H1 (cell line): ENCODE measurements around the gene TINCR. TPM values are rescaled to one million over a fixed set of nuclear protein-coding genes. Genes with fewer than 3 reads are reported as not detected.

ENCODE experiments used
- CTCF ChIA-PET: fragments of 300-600 bp; sonication (Branson Sonifier 250); formaldehyde crosslinking; loops from one replicate; lab custom pipeline; 2021; ENCODE audit not compliant: partially characterized antibody; lab: Charles Lee
- POLR2A ChIA-PET: fragments of 300-600 bp; sonication (Branson Sonifier 250); formaldehyde crosslinking; loops from one replicate; lab custom pipeline; 2021; ENCODE audit warnings: inconsistent platforms; ENCODE audit not compliant: partially characterized antibody; lab: Charles Lee
- DNase-seq, 2 experiments: peaks; one replicate each; pipeline versions ENCODE4 v3.0.0 to v3.0.0-alpha.2; 2010 to 2022; ENCODE audit warnings: low spot score in 2 of 2, low read depth in 1 of 2, mixed read lengths in 1 of 2
- FAIRE-seq: peaks from 2 replicates; lab custom pipeline; 2011; peaks lifted over from hg19 to GRCh38; lab: Jason Lieb, UNC
- H2AFZ ChIP-seq: 2 replicates; pipeline ENCODE4 v1.8.1; 2012; ENCODE audit warnings: low read length, inconsistent platforms
- H2AK5ac ChIP-seq: 2 replicates; pipeline ENCODE4 v1.6.1; 2013; ENCODE audit warnings: low read depth, low read length
- H2BK120ac ChIP-seq: replicated peaks from 2 replicates; pipeline ENCODE3; 2013; ENCODE audit warnings: low read depth, low read length, inconsistent platforms
- H2BK12ac ChIP-seq: 2 replicates; pipeline ENCODE4 v1.6.1; 2013; ENCODE audit warnings: low read depth, low read length
- H2BK15ac ChIP-seq: 2 replicates; pipeline ENCODE4 v1.6.1; 2013; ENCODE audit warnings: low read length
- H2BK20ac ChIP-seq: 2 replicates; pipeline ENCODE4 v1.6.1; 2013; ENCODE audit warnings: low read length
- H2BK5ac ChIP-seq: 2 replicates; pipeline ENCODE4 v1.6.1; 2013; ENCODE audit warnings: low read depth, low read length
- H3K14ac ChIP-seq: 2 replicates; pipeline ENCODE4 v1.6.1; 2013; ENCODE audit warnings: inconsistent platforms; ENCODE audit not compliant: insufficient read length
- H3K18ac ChIP-seq: 2 replicates; pipeline ENCODE4 v1.6.1; 2013; ENCODE audit warnings: low read length; ENCODE audit errors: extremely low read depth
- H3K23ac ChIP-seq: 2 replicates; pipeline ENCODE4 v1.6.1; 2013; ENCODE audit warnings: inconsistent platforms; ENCODE audit not compliant: insufficient read length
- H3K23me2 ChIP-seq: 2 replicates; pipeline ENCODE4 v1.6.1; 2013; ENCODE audit warnings: low read depth, low read length
- H3K27ac ChIP-seq: 2 replicates; pipeline ENCODE4 v1.6.1; 2011; ENCODE audit warnings: low read depth, low read length, inconsistent platforms
- H3K27me3 ChIP-seq, 4 experiments: replicated peaks in 1 of 4; 1 replicate in 1 of 4; 2 replicates in 3 of 4; pipeline versions ENCODE4 v1.6.1 to v1.8.1; 2011 to 2013; ENCODE audit warnings: low read length in 3 of 4, mild to moderate bottlenecking in 3 of 4, inconsistent platforms in 2 of 4, mixed read lengths in 2 of 4, moderate library complexity in 1 of 4; ENCODE audit not compliant: control insufficient read depth in 3 of 4, insufficient read depth in 3 of 4; ENCODE audit errors: extremely low read depth in 1 of 4
- H3K36me3 ChIP-seq, 4 experiments: 2 replicates each; pipeline versions ENCODE4 v1.6.1 to v1.8.1; 2011 to 2013; ENCODE audit warnings: mild to moderate bottlenecking in 4 of 4, low read length in 3 of 4, moderate library complexity in 2 of 4, control low read depth in 1 of 4, inconsistent platforms in 1 of 4; ENCODE audit not compliant: insufficient read depth in 4 of 4, control insufficient read depth in 2 of 4
- H3K4ac ChIP-seq: replicated peaks from 2 replicates; pipeline ENCODE3; 2013; ENCODE audit warnings: low read length, low read depth, mixed read lengths, inconsistent platforms; ENCODE audit not compliant: insufficient read length
- H3K4me1 ChIP-seq, 4 experiments: replicated peaks in 1 of 4; 1 replicate in 1 of 4; 2 replicates in 3 of 4; pipeline versions ENCODE4 v1.6.1 to v1.8.1; 2011 to 2013; ENCODE audit warnings: low read length in 3 of 4, inconsistent platforms in 2 of 4, mixed read lengths in 1 of 4; ENCODE audit not compliant: insufficient read depth in 4 of 4, control insufficient read depth in 3 of 4
- H3K4me2 ChIP-seq, 2 experiments: 2 replicates each; pipeline versions ENCODE4 v1.6.1 to v1.8.1; 2011 to 2013; ENCODE audit warnings: low read depth in 2 of 2, low read length in 2 of 2, control low read depth in 1 of 2, inconsistent platforms in 1 of 2, mild to moderate bottlenecking in 1 of 2; ENCODE audit not compliant: insufficient read depth in 1 of 2
- H3K4me3 ChIP-seq, 4 experiments: fragments of 200-600, 300-600 bp in 1 of 4; sonication (generic), shearing (Covaris generic), sonication (Bioruptor Twin) in 1 of 4; 2 replicates each; pipeline versions ENCODE4 v1.5.1 to v1.8.1; 2011 to 2016; ENCODE audit warnings: low read length in 4 of 4, low read depth in 3 of 4, control low read depth in 2 of 4, inconsistent platforms in 2 of 4, mild to moderate bottlenecking in 2 of 4, mixed read lengths in 1 of 4, moderate library complexity in 1 of 4; ENCODE audit not compliant: insufficient read depth in 2 of 4; ENCODE audit errors: extremely low read depth in 1 of 4
- H3K56ac ChIP-seq: replicated peaks from 2 replicates; pipeline ENCODE3; 2013; ENCODE audit warnings: low read depth, mild to moderate bottlenecking, mixed read lengths, low read length, inconsistent platforms; ENCODE audit not compliant: insufficient read length
- H3K79me1 ChIP-seq: 2 replicates; pipeline ENCODE4 v1.6.1; 2013; ENCODE audit warnings: low read depth, low read length, control low read depth
- H3K79me2 ChIP-seq, 2 experiments: 2 replicates each; pipeline versions ENCODE4 v1.6.1 to v1.8.1; 2012 to 2013; ENCODE audit warnings: low read length in 2 of 2, mild to moderate bottlenecking in 2 of 2, inconsistent platforms in 1 of 2; ENCODE audit not compliant: insufficient read depth in 2 of 2, control insufficient read depth in 1 of 2
- H3K9ac ChIP-seq, 4 experiments: replicated peaks in 1 of 4; 1 replicate in 1 of 4; 2 replicates in 3 of 4; pipeline versions ENCODE4 v1.6.1 to v1.8.1; 2011 to 2013; ENCODE audit warnings: low read depth in 3 of 4, low read length in 3 of 4, control low read depth in 2 of 4, mild to moderate bottlenecking in 2 of 4, moderate library complexity in 2 of 4, inconsistent platforms in 1 of 4; ENCODE audit errors: extremely low read depth in 1 of 4
- H3K9me3 ChIP-seq, 2 experiments: 2 replicates each; pipeline versions ENCODE4 v1.6.1 to v1.8.1; 2012 to 2013; ENCODE audit warnings: mild to moderate bottlenecking in 2 of 2, moderate library complexity in 2 of 2, control low read depth in 1 of 2, inconsistent platforms in 1 of 2, low read depth in 1 of 2, low read length in 1 of 2, mixed read lengths in 1 of 2; ENCODE audit not compliant: insufficient read depth in 2 of 2
- H4K20me1 ChIP-seq, 2 experiments: replicated peaks in 1 of 2; 2 replicates each; pipeline versions ENCODE3 to v1.8.1; 2011 to 2013; ENCODE audit warnings: inconsistent platforms in 2 of 2, low read length in 2 of 2, mild to moderate bottlenecking in 1 of 2; ENCODE audit not compliant: insufficient read depth in 2 of 2, control insufficient read depth in 1 of 2
- H4K5ac ChIP-seq: 2 replicates; pipeline ENCODE4 v1.6.1; 2013; ENCODE audit warnings: low read length, low read depth, mixed read lengths, inconsistent platforms; ENCODE audit not compliant: insufficient read length
- H4K8ac ChIP-seq: 2 replicates; pipeline ENCODE4 v1.8.0; 2013; ENCODE audit warnings: mild to moderate bottlenecking, moderate library complexity, low read length, inconsistent platforms; ENCODE audit not compliant: insufficient read depth; ENCODE audit errors: extremely low read depth
- H4K91ac ChIP-seq: replicated peaks from 2 replicates; pipeline ENCODE3; 2013; ENCODE audit warnings: low read length, mixed read lengths, inconsistent platforms; ENCODE audit not compliant: insufficient read length
- BACH1 ChIP-seq: IDR thresholded peaks from 2 replicates; pipeline ENCODE4 v1.6.1; 2012; ENCODE audit warnings: low read length, improper control_type of control experiment
- BRCA1 ChIP-seq: IDR thresholded peaks from 2 replicates; pipeline ENCODE4 v1.6.1; 2012; ENCODE audit warnings: low read depth, low read length, improper control_type of control experiment
- CEBPB ChIP-seq: IDR thresholded peaks from 2 replicates; pipeline ENCODE4 v1.6.1; 2012; ENCODE audit warnings: low read depth, low read length
- EGR1 ChIP-seq: IDR thresholded peaks from 2 replicates; pipeline ENCODE4 v1.6.1; 2011; ENCODE audit warnings: low read depth, low read length, borderline replicate concordance
- GABPA ChIP-seq: IDR thresholded peaks from 2 replicates; pipeline ENCODE4 v1.6.1; 2011; ENCODE audit warnings: mild to moderate bottlenecking, low read length, moderate library complexity, borderline replicate concordance; ENCODE audit not compliant: insufficient read depth
- KDM5A ChIP-seq: fragments of 200-600 bp; IDR thresholded peaks from 2 replicates; pipeline ENCODE4 v1.7.1; 2012; ENCODE audit warnings: mild to moderate bottlenecking, low read length, inconsistent platforms, mixed read lengths
- RAD21 ChIP-seq, 2 experiments: IDR thresholded peaks in 1 of 2; conservative IDR thresholded peaks in 1 of 2; 2 replicates each; pipeline ENCODE4 v1.6.1; 2011; ENCODE audit warnings: low read depth in 2 of 2, low read length in 2 of 2, improper control_type of control experiment in 1 of 2, inconsistent platforms in 1 of 2, mild to moderate bottlenecking in 1 of 2, moderate library complexity in 1 of 2
- RBBP5 ChIP-seq: IDR thresholded peaks from 2 replicates; pipeline ENCODE4 v1.7.1; 2012; ENCODE audit warnings: low read depth, mild to moderate bottlenecking, inconsistent platforms, low read length, moderate library complexity, borderline replicate concordance
- SIX5 ChIP-seq: IDR thresholded peaks from 2 replicates; pipeline ENCODE4 v1.6.1; 2011; ENCODE audit warnings: mild to moderate bottlenecking, low read depth, low read length
- SP2 ChIP-seq: IDR thresholded peaks from 2 replicates; pipeline ENCODE4 v1.6.1; 2012; ENCODE audit warnings: mild to moderate bottlenecking, low read length, inconsistent platforms
- SUZ12 ChIP-seq: fragments of 200-600 bp; sonication (generic); IDR thresholded peaks from 2 replicates; pipeline ENCODE4 v1.6.1; 2012; ENCODE audit warnings: mild to moderate bottlenecking, inconsistent platforms, low read length, moderate library complexity, mixed read lengths
- WGBS, 2 experiments: shearing (Covaris generic) in 1 of 2; methylation state at CpG; one replicate each; pipeline versions ENCODE4 v1.1.6 to v1.1.7; 2013 to 2015; ENCODE audit warnings: low lambda C conversion rate in 2 of 2, mixed read lengths in 2 of 2, inconsistent platforms in 1 of 2, low coverage in 1 of 2, missing lambda C conversion rate in 1 of 2; ENCODE audit not compliant: insufficient replicate concordance in 2 of 2, insufficient coverage in 1 of 2, insufficient read length in 1 of 2; ENCODE audit errors: extremely low coverage in 1 of 2, missing lambda C conversion rate in 1 of 2; 5-methylcytosine and 5-hydroxymethylcytosine counted together
- polyA plus RNA-seq, 7 experiments: library from polyadenylated mRNA; depleted of rRNA in 3 of 7; stranded (reverse) in 5 of 7; unstranded in 2 of 7; fragments of >200 nt in 5 of 7; fragments of 200-250 nt in 2 of 7; gene quantifications; 1 replicate in 5 of 7; 2 replicates in 1 of 7; 4 replicates in 1 of 7; pipeline versions ENCODE4 v1.2.1 to v1.2.3, GENCODE V29; 2011 to 2013; ENCODE audit warnings: missing spikeins in 2 of 7, mixed read lengths in 2 of 7
- total RNA-seq: library from RNA; stranded (reverse); fragmentation: NEBNext Ultra II Directional; extraction: Animal tissue kit (Norgen Biotek cat#: 25700); gene quantifications from 2 replicates; pipeline ENCODE4 v1.2.1, GENCODE V29; 2021
- TF ChIP-seq, protein P1 (sequence below): IDR thresholded peaks from 2 replicates; pipeline ENCODE4 v1.6.1; 2012; ENCODE audit warnings: inconsistent platforms

The TINCR gene
- total and polyA plus RNA-seq, 2 of the 8 experiments (the other 6 are each of a cell fraction or from before 2014, with no cell fraction given): 0.52 to 1.4 TPM

DNA sequence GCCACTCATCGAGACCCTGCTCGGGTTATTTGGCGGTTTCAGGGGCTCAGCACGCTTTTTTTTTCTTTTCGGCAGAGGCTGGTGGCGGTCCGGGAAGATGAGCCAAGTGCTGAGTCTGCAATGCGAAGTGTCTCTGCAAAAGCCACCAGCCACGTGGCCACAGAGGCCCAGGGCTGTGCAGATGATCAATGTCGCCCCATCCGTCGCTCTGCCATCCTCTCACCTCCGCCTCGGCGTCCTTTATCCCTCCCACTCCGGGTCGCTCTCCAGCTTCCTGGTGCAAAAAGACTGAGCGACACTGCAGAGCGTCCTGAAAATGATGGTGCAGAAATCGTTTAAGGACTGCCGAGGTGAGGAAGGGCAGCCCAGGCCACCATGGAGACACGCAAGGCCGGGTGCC, 55.0 kb downstream of the TINCR start:
- H3K14ac ChIP-seq: no peak overlapping the region
- POLR2A ChIA-PET: no interaction called here
- H3K56ac ChIP-seq: no peak overlapping the region
- no peaks in the 10 kb centered on the region for H3K4me1 ChIP-seq
- H2AK5ac ChIP-seq: no peak overlapping the region
- H4K91ac ChIP-seq: no peak overlapping the region
- no peak overlapping the region for H3K27ac ChIP-seq
- H3K9ac ChIP-seq: no peak overlapping the region
- peaks cover 4 to 6% of the 10 kb centered on the region in 2 experiments; a peak in 2 of 4 replicates for H3K9me3 ChIP-seq
- no peak overlapping the region for H2BK120ac ChIP-seq
- no peak overlapping the region for H3K4me3 ChIP-seq
- H2BK20ac ChIP-seq: no peak overlapping the region
- H2BK15ac ChIP-seq: no peak overlapping the region
- H2BK12ac ChIP-seq: no peak overlapping the region
- H3K27me3 ChIP-seq: no peaks in the 10 kb centered on the region; a peak in 2 of 7 replicates
- H4K20me1 ChIP-seq: no peaks in the 10 kb centered on the region
- TF ChIP-seq BRCA1 (no peak), EGR1 (no peak), BACH1 (no peak), GABPA (no peak), SP2 (no peak), SIX5 (no peak), SUZ12 (no peak), CEBPB (no peak), RAD21 (IDR thresholded peaks at IDR 0.05 in 1 of 2, conservative IDR thresholded peaks at IDR 0.05 in 1 of 2; ENCODE audit: low read depth in 2 of 2, low read length in 2 of 2) (no peak), KDM5A (no peak), RBBP5 (no peak)
- TF ChIP-seq, protein P1, sequence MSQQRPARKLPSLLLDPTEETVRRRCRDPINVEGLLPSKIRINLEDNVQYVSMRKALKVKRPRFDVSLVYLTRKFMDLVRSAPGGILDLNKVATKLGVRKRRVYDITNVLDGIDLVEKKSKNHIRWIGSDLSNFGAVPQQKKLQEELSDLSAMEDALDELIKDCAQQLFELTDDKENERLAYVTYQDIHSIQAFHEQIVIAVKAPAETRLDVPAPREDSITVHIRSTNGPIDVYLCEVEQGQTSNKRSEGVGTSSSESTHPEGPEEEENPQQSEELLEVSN: no peak
- H2BK5ac ChIP-seq: no peak overlapping the region
- H4K5ac ChIP-seq: no peak overlapping the region
- no peak overlapping the region for H3K4me2 ChIP-seq
- H3K4ac ChIP-seq: no peak overlapping the region
- FAIRE-seq: no peak
- no peak overlapping the region for H2AFZ ChIP-seq
- H3K79me2 ChIP-seq: no peaks in the 10 kb centered on the region
- no peaks in the 10 kb centered on the region for H3K79me1 ChIP-seq
- H3K18ac ChIP-seq: no peak overlapping the region
- WGBS, 2 experiments: 82% methylated on average over 23 of the region's 23 CpGs; no CpG with 5 or more reads in 1 of the 2 experiments
- no peak for DNase-seq
- H3K23me2 ChIP-seq: no peaks in the 10 kb centered on the region; the same call in 1 of the 2 replicates
- H4K8ac ChIP-seq: no peak overlapping the region
- no peak overlapping the region for H3K23ac ChIP-seq
- H3K36me3 ChIP-seq: no peaks in the 10 kb centered on the region
- CTCF ChIA-PET: interaction anchor here (0.6 to 7.4 kb wide), 9 partner anchors 9 to 757 kb away, joined by 3 to 58 read pairs (median 3); no protein-coding TSS in a partner anchor
